ENCODE data around the gene PCSK4.

The PCSK4 gene

DNA sequence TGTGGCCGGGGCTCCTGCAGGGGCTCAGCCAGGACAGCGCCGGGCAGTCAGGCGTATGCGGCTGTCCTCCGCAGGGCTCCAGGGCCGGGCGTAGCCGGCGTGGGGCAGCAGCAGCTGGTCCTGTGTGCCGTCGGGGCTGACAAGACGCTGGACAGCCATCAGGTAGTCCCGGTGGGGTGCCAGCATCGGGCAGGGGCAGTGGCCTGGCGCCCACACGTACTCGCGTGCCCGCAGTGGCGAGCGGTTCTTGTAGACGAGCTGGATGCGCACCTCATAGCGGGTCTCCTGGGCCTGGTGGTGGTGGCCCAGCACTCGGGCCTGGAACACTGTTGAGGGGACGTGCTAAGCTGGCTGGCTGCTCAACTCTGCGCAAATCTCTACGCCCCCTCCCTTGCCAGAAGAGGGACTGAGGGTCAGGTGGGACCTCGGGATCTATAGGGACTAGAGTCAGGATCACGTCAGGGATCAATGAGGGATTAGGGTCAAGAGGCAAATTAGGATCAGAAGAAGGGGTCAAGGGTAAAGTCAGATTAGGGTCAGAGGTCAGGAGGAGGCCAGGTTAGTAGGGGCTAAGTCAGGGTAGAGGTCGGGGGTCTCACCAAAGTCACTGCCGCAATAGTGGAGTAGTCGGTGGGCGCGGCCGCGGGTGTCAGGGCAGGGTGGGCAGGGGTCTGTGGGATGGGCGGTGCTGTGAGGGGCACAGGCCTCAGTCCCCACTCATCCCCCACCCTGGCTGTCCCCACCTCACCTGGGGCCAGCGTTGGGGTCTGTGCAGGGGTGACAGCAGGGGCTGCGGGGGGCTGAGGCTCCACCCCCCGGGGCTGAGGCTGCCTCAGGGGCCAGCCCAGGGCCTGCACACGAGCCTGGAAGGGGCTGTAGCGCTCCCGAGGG, 16.1 kb upstream of the PCSK4 start:
- Histone ChIP-seq H3K27me3 (ENCODE audit: low read length) (no peaks in the 10 kb centered on the region), H3K9me3 (ENCODE audit: insufficient read depth, low read length) (no peaks in the 10 kb centered on the region), H3K79me2 (ENCODE audit: insufficient read depth, low read length) (no peaks in the 10 kb centered on the region), H4K20me1 (ENCODE audit: low read depth, low read length) (no peaks in the 10 kb centered on the region), H3F3A (ENCODE audit: insufficient read depth) (no peaks in the 10 kb centered on the region), H3K4me2 (ENCODE audit: low read depth, low read length, poor library complexity, severe bottlenecking) (no peak overlapping the region), H3K27ac (ENCODE audit: low read depth, low read length) (no peak overlapping the region), H2AFZ (ENCODE audit: low read depth, low read length, severe bottlenecking) (no peak overlapping the region), H3K9me2 (replicated peaks; ENCODE audit: insufficient read depth, low read length) (no peaks in the 10 kb centered on the region), H3K4me3 (ENCODE audit: insufficient read depth, low read length, poor library complexity, severe bottlenecking) (no peak overlapping the region), H3K36me3 (ENCODE audit: low read length) (no peaks in the 10 kb centered on the region), H3K9ac (ENCODE audit: low read length) (no peak overlapping the region)
- TF ChIP-seq EZH2phosphoT487 (conservative IDR thresholded peaks at IDR 0.05; ENCODE audit: low read length), result no peak
- TF ChIP-seq, protein P1, sequence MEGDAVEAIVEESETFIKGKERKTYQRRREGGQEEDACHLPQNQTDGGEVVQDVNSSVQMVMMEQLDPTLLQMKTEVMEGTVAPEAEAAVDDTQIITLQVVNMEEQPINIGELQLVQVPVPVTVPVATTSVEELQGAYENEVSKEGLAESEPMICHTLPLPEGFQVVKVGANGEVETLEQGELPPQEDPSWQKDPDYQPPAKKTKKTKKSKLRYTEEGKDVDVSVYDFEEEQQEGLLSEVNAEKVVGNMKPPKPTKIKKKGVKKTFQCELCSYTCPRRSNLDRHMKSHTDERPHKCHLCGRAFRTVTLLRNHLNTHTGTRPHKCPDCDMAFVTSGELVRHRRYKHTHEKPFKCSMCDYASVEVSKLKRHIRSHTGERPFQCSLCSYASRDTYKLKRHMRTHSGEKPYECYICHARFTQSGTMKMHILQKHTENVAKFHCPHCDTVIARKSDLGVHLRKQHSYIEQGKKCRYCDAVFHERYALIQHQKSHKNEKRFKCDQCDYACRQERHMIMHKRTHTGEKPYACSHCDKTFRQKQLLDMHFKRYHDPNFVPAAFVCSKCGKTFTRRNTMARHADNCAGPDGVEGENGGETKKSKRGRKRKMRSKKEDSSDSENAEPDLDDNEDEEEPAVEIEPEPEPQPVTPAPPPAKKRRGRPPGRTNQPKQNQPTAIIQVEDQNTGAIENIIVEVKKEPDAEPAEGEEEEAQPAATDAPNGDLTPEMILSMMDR (IDR thresholded peaks at IDR 0.05; ENCODE audit: insufficient read depth, low read length, poor library complexity, severe bottlenecking), result no peak

GRCh38 chr19:1505012-1505411, 14.9 kb upstream of the PCSK4 start:
- no peaks in the 10 kb centered on the region for H3K36me3 ChIP-seq (ENCODE audit: low read length)
- H3K27me3 ChIP-seq (ENCODE audit: low read length), result no peaks in the 10 kb centered on the region
- no peaks in the 10 kb centered on the region for H3K9me2 ChIP-seq (replicated peaks; ENCODE audit: insufficient read depth, low read length)
- H3K27ac ChIP-seq (ENCODE audit: low read depth, low read length), result no peak overlapping the region
- no peaks in the 10 kb centered on the region for H3K79me2 ChIP-seq (ENCODE audit: insufficient read depth, low read length)
- no peaks in the 10 kb centered on the region for H3K9me3 ChIP-seq (ENCODE audit: insufficient read depth, low read length)
- no peak overlapping the region for H2AFZ ChIP-seq (ENCODE audit: low read depth, low read length, severe bottlenecking)
- no peak overlapping the region for H3K9ac ChIP-seq (ENCODE audit: low read length)
- TF ChIP-seq, protein P1 (IDR thresholded peaks at IDR 0.05; ENCODE audit: insufficient read depth, low read length, poor library complexity, severe bottlenecking), result no peak
- no peak for TF ChIP-seq EZH2phosphoT487 (conservative IDR thresholded peaks at IDR 0.05; ENCODE audit: low read length)
- no peak overlapping the region for H3K4me3 ChIP-seq (ENCODE audit: insufficient read depth, low read length, poor library complexity, severe bottlenecking)
- no peaks in the 10 kb centered on the region for H4K20me1 ChIP-seq (ENCODE audit: low read depth, low read length)
- no peaks in the 10 kb centered on the region for H3F3A ChIP-seq (ENCODE audit: insufficient read depth)
- H3K4me2 ChIP-seq (ENCODE audit: low read depth, low read length, poor library complexity, severe bottlenecking), result no peak overlapping the region

- TF ChIP-seq, protein P1 (IDR thresholded peaks at IDR 0.05; ENCODE audit: insufficient read depth, low read length, poor library complexity, severe bottlenecking), result no peak
- no peak for TF ChIP-seq EZH2phosphoT487 (conservative IDR thresholded peaks at IDR 0.05; ENCODE audit: low read length)
- Histone ChIP-seq H3K27me3 (ENCODE audit: low read length) (no peaks in the 10 kb centered on the region), H3K27ac (ENCODE audit: low read depth, low read length) (no peak overlapping the region), H2AFZ (ENCODE audit: low read depth, low read length, severe bottlenecking) (no peak overlapping the region), H3K4me3 (ENCODE audit: insufficient read depth, low read length, poor library complexity, severe bottlenecking) (no peak overlapping the region), H3K9me3 (ENCODE audit: insufficient read depth, low read length) (no peaks in the 10 kb centered on the region), H3K36me3 (ENCODE audit: low read length) (no peaks in the 10 kb centered on the region), H4K20me1 (ENCODE audit: low read depth, low read length) (no peaks in the 10 kb centered on the region), H3F3A (ENCODE audit: insufficient read depth) (no peaks in the 10 kb centered on the region), H3K9ac (ENCODE audit: low read length) (no peak overlapping the region), H3K9me2 (replicated peaks; ENCODE audit: insufficient read depth, low read length) (no peaks in the 10 kb centered on the region), H3K79me2 (ENCODE audit: insufficient read depth, low read length) (no peaks in the 10 kb centered on the region), H3K4me2 (ENCODE audit: low read depth, low read length, poor library complexity, severe bottlenecking) (no peak overlapping the region)
These were observed 14.0 kb upstream of the PCSK4 start for GRCh38 chr19:1503925-1504773.

Measured in SU-DHL-6 (cell line).